CD4-positive, alpha-beta T cell treated with Interleukin-1 beta for 1 hour (primary cell): ENCODE data around the gene PTPRN.
A peak's percentile ranks its signal among the peaks of the same experiment; 100 is the strongest.

Source experiments
- DNase-seq, 2 donors: peaks; one replicate each; pipeline ENCODE4 v3.0.0-alpha.2; 2020 to 2022

Gene PTPRN

DNA sequence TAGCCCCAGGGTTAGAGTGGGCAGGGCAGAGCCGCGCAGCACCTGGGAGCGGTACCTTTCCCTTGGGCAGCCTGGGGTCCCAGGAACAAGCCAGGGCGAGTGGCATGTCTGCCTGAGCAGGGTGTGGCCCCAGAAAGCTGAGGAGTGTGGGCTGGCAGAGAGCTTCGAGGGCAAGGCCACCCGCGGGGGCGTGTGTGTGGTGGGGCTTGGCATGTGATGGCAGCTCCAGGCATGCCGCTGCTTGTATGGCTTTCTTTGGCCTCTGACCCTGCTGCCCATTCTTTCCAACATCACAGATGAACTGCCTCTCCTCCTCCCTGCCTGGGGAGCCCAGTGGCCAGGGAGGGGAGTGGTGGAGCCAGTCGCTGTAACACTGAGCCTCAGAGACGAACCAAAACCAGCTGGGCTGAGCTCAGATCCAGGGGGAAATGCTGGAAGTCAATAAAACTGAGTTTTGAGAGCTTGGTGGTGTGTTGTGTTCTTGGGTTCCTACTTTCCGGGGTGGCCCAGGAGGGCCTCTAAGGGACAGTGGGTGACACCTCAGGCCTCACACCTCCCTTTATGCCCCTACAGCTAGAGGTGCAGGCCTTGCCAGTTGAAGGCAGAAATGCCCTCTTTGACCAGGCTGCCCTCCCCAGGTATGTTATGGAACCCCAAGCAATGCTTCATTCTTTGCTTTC is 22.6 kb downstream of the PTPRN start:
- DNase-seq: no peak

DNA sequence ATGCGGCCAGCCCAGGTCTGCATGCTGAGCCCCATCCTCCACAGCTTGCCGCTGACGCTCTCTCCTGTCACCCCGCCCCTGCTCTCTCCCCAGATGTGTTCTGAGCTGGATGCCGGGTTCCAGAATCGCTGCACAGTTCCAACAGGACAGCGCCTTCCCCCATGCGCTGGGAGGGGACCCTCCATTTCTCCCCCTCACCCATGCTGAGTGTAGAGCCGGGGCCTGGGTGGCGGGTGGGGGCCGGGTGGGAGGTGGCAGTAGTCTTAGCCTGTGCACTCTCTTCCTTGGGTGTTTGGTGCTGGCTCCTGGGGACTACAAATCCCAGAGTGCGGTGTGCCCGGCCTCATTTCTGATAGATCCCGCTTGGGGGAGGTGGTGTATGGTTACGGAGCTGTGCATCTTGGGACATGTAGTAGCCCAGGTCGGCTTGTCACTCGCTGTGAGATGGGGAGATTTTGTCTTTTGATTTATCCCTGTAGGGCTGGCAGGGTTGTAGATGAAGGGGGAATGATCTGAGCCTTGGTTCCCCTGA is 23.2 kb downstream of the PTPRN start:
- no peak for DNase-seq

DNA sequence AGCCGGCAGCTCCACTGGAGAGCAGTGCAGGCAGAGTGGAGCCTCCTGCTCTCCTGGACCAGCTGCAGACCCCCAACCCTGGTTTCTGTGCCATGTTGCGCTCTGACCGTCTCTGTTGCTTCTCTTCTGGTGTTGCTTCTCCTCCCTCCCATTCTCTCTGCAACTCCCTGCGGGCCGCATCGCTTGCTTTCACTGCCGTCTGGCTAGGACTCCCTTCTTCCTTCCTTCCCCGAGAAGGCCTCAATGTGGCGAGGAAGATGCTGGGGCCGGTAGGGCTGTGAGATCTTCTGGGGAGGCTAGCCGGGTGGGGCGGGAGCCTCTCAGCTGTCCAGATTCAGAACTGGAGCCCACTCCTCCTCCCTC is 23.8 kb downstream of the PTPRN start:
- no peak for DNase-seq

DNA sequence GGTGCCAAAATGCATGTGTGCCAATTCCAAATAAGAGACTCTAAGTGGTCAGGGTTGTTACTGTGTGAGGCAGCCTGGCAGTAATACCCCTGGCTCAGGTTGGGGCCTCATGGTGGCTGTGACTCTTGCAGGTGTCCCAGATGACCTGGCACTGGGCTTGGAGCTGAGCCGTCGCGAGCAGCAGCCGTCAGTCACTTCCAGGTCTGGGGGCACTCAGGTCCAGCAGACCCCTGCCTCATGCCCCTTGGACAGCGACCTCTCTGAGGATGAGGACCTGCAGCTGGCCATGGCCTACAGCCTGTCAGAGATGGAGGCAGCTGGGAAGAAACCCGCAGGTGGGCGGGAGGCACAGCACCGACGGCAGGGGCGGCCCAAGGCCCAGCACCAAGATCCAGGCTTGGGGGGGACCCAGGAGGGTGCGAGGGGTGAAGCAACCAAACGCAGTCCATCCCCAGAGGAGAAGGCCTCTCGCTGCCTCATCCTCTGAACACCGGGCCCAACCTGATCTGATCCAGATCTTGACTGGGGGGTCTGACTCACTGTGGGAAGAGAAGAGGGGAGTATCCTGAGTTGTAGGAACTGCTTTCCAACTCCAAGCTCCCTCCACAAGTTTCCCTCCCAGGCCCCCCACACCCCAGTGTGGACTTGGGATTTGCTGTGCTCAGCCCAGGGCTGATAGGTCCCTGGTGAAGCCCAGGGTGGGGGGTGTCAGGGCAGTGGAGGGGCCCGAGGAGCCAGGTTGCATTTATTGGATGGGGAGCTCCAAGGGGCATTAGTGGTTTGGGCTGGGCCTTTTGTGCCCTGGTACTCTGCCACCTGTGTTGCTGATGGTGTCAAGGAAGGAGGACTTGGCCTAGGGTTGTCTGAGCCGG is 24.5 kb downstream of the PTPRN start:
- no peak for DNase-seq

DNA sequence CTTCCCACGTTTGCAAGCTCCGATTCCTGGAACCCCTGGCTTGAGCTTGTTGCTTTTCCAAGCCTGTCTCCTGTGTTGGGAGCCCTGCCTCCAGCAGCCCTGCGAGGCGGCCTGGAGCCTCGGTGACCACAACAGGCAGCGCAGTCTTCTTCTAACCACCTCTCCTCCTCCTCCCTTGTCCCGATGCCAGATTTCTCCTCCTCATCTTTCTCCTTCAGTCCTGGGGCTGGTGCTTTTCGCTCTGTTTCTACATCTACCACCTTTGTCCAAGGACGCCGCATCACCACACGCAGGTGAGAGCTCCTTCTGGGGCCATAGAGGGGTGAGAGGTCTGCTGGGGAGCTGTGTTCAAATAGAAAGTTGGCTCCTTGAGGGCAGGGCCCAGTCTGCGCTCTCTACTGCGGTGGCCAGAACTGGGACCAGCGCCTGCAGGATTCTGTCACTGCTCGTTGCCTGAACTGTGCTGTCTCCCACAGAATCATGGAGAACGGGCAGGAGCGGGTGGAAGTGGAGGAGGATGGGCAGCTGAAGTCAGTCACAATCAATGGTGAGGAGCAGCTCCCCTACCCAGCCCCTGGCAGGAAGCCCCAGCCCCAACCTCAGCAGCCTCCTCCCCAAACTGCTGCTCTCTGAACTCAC is 26.1 kb downstream of the PTPRN start:
- no peak for DNase-seq

DNA sequence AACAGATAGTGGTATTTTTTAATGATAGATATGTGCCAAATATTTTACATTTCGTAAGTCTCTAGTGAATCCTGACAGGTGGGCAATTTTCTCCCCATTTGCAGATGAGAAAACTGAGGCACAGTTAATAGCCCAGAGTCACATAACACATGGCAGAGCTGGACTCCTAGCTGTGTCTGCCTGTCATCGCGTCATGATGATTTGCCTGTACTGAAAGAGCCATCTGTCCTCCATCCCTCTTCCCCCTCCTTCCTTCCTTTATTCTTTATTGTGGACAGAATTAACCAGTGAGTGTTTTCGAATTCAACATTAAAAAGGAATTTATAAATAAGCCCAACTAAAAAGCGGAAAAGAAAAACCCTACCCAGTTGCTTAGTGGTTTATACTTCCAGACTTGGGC is 26.8 kb downstream of the PTPRN start:
- DNase-seq: no peak

DNA sequence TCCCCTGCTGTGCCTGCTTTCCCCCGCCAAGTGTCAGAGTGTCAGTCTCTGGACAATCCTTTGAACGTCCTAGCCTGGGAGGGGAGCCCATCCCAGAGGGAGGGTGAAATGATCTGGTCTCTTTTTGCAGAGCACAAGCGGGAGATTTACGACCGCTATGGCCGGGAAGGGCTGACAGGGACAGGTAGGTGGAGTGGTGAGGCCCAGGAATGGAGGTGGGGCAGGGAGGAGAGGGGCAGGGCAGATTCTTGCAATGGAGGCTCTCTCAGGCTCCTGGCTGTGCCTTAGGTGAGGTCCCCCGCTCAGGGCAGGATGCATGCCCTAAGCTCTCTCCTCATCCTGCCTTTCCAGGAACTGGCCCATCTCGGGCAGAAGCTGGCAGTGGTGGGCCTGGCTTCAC is 27.6 kb downstream of the PTPRN start:
- no peak for DNase-seq

DNA sequence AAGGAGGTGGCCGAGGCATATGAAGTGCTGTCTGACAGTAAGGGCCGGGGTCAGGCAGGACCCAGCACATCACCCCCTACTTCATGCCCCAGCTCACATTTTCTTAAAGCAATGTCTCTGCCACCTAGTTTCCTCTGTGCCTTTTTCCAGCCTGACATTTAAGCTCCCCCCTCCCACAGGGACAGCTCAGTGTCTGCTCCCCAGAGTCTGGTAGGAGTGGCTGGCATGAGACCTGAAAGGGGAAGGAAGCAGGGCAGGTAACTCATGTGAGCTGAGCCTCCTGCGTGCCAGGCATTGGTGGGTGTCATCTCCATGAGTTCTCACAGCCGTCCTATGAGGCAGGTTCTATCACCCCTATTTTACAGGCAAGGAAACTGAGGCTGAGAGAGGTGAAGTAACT is 28.6 kb downstream of the PTPRN start:
- no peak for DNase-seq

DNA sequence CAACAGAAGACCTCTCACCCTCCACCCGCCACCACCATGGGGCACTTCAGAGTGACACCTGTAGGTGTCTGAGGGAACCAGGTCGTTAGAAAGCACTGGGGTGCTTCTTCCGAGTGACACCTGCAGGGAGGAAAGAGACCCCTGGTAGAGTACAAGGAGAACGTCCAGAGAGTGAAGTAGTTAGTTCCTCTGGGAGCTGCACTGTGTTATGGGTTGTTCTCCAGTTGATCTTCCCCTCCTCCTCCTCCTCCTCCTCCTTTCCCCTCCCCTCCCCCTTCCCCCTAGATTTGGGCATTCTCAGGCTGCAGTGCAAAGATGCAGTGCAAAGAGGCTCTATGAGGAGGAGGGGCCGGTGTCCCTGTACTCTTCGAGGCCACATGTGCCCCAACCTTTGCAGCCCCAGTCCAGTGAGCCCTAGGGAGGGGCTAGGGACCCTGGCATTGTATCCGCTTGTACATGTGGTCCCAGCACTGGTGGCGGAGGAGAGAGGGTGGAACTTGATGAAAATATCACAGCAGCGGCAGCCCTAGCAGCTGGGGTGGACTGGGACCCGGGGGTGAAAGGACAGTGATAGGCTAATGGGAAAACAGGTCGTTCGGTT is 29.2 kb downstream of the PTPRN start:
- no peak for DNase-seq

DNA sequence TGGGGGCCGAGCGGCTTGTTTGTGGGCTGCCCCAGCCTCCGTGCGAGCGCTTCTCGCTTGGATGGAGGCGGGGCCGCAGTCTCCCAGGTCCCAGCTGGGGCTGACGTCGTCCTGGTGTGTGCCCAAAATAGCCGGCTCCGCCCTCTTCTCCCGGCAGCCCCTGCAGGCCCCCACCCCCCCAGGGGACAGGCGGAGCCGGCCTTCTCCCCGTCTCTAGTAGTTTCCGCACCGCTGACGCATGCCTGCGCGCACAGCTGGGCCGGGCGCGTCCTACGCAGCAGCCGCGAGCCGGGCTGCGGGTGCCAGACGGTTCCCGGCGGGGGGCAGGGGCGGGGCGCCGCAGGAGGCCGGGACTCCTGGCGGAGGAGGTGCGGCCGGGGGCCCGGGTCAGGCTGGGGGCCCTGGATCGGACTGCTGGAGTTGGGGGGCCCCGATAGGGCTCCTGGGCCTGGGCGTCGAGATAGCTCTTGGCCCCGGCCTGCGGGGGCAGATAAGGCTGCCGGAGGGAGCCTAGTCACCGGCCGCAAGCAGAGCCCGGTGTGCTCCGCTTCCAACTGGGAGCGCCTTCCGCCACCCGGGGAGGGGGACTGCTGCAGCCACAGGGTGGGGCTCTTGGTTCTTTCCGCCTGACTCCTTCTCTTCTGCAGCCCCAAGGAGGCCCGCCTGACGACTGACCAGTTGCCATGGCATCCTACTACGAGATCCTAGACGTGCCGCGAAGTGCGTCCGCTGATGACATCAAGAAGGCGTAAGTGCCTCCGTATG is 29.9 kb downstream of the PTPRN start, which contains the start of gene DNAJB2:
Gene DNAJB2 (plus strand): TSS at position 216 of the 765 bp plus-strand sequence. CDS start 468 bp downstream, at position 684.
- peak; percentile 99 to 100 for DNase-seq

DNA sequence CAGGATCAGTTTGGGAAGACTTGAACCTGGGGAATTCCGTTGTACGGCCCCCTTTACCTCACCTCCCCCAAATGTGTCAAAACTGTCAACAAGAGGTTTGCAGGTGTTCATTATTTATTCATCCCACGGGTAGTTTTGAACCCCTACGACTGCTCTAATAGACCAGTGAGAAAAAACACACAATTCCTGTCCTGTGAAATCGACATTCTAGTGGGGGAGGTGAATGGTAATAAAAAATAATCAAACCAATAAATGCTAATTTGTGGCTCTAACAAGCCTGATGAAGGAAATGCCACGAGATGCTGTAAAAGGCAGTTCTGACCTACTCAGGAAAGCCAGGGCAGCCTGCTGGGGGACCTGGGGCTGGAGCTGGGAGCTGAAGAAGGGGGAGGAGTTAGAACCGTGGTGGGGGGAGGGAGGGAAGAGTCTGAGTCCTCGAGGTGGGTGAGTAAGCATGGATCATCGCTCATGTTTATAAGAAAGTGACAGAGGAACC is 30.5 kb downstream of the PTPRN start:
- DNase-seq: no peak

DNA sequence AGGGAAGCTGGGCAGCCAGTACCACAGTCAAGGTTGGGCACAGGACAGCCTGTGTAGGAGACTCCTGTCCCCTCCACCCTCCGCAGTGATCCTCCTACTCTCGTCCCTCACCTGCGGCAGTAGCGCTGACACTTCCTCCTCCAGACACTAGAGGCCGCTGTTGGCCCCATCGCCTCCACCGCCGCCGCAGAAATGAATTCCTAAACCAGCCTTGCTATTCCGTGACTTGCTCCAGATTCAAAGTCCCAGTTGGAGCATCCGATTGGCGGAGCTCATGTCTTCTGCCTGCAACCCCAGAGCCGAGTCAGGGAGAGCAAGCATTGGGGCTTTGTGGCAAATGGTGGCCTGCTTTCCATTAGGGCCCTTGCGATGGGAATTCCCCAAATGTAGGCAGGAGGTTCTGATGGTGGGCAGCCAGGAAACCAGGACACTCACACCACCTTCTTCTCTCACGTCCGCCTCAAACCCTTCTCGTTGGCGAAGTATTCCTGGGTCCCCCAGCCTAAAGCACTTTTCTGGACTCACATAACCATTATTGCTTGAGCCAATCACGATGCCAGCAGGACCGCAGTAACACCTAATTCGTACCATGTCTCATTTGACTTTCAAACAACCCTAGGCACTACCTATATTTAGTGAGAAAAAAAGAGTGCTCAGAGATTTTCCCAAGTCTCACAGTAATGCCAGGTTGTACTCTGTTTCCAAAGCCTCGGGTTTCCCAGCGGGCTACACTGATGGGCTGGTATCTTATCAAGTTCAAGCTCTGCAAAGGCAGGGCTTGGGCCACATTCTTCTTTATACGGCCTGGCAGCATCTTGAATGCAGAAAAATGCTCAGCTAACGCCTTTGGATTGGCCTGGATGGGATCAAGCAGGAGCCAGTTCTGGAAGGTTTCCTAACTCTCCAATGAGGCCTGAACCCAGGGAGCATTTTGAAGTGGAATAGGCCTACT is 31.2 kb downstream of the PTPRN start:
- peak; percentile 77 to 80 for DNase-seq

DNA sequence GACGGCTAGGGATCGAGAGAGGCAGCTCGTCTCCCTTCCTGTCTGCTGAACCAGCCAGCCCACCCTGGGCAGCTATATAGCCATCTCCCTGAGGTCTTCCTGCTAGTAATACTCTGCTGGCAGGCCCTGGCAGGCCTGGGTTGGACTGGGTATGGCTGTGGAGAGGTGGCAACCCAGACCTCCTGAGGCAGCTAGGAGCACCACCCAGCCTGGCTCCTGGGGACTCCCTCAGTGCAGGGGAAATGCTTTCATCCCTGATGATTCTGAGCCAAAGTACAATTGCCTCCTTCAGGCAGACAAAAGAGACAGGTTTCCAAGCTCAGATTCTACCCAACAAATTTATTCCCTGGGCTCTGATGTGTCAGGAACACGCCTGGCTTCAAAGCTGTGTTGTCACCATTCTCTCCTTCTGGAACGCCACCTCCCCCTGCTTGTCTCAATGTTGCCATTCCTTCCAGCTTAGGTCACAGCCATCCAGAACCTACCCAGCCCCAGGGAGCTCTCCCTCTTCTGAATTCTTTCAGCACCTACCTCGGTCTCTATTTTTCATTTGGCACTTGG is 34.8 kb downstream of the PTPRN start:
- DNase-seq: no peak

DNA sequence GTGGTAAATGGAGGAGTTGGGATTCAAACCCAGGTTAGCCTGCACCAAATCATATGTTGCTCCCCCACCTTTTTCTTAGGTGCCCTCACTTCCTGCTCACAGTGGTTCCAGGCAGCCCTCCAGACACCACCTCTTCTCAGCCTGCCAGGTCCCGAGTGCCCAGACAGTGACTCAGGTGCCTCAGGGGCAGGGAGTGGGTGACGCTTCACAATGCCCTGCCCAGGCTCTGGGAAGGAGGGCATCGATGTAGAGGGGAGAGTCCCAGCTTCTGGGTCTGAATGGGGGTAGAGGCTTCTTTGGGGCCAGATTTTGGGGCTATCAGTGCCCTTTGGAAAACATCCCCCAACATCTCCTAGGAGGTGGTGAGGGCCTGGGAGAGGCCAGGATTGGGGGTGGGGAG is 35.3 kb downstream of the PTPRN start:
- no peak for DNase-seq

DNA sequence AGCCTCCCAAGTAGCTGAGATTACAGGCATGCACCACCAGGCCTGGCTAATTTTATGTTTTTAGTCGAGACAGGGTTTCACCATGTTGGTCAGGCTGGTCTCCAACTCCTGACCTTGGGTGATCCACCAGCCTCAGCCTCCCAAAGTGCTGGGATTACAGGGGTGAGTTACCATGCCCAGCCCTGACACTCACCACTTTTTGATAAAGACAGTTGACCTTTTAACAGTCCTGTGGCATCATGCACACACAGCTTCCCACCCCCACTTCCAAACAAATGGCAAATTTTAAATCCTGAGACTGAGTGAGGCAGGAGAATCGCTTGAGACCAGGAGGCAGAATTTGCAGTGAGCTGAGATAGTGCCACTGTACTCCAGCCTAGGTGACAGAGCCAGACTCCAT is 36.2 kb downstream of the PTPRN start:
- DNase-seq: no peak

DNA sequence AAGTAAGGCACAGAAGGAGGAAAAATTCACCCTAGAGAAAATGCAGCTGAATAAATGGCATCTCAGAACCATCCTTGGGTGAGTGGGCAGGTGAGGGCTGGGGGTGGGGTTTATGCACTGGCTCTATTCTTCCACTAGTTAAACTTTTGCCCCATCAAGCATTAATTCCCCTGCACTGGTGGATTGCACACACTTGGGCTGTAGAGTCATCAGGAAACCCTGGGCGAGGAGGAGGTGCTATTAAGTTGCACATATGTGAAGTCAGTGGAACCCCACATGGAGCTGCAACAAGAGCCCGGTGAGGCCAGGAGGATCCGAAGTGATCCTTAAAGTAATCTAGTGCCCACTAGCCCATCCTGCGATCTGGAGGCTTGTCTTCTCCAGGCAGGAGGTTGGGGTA is 36.8 kb downstream of the PTPRN start:
- no peak for DNase-seq

DNA sequence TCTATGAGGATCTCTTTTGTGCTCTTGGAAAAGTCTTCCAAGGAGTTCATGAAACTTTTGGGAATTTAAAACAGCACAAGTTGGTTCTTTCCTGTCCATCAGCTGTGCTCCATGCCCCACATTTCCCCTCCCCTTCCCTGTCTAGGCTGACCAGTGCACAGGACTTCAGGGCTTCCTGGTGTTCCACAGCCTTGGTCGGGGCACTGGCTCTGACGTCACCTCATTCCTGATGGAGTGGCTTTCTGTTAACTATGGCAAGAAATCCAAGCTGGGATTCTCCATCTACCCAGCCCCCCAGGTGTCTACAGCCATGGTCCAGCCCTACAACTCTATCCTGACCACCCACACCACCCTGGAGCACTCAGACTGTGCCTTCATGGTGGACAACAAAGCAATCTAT is 38.2 kb downstream of the PTPRN start:
- DNase-seq: no peak

DNA sequence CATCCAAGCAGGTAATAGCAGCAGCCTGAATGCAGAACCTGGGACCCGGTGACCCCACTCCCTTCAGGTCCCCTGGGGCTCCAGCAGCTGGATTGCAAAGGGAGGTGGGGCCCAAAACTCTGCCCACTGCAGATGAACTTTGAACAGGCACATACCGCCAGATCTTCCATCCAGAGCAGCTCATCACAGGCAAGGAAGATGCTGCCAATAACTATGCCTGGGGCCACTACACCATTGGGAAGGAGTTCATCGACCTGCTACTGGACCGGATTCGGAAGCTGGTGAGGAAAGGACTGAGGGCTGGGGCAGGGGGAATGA is 39.2 kb downstream of the PTPRN start:
- DNase-seq: no peak

DNA sequence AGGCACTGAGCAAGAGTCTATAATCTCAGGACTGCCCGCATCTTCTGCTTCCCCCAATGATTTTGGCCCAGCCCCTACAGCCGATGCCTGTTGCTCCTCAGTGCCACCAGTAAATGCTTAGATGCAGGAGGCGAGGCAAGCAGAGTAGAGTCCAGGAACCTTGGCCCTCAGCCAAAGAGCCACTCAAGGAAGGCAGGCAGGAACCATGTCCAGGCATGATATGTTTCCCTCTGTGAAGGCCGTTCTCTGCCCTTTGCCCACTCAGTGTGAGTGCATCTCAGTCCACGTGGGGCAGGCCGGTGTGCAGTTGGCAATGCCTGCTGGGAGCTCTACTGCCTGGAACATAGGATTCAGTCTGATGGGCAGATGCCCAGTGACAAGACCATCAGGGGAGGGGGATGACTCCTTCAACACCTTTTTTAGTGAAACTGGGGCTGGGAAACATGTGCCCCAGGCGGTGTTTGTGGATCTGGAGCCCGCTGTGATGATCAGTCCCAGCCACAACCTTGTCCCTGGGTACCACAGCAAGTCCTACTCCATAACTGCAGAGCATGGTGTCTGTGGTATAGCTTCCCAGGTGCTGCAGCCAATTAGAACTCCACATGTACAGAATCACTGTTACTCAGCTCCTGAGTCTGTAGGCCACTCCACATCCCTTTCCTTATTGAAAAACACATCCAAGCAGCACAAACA is 39.7 kb downstream of the PTPRN start:
- DNase-seq: no peak

DNA sequence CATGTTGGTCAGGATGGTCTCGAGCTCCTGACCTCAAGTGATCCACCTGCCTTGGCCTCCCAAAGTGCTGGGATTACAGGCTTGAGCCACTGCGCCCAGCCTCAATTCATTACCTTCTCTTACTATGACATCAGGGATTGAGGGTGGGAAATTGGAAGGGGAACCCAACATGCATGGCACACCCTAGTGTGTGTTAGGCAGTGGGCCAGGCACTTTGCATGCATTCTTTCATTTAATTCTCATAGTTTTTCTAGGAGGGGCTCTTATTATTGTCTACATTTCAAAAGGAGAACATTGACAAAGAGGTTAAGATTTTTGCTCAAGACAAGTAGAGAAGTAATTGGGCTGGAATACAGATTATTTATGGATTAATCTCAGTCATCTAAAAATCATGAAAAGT is 40.9 kb downstream of the PTPRN start:
- DNase-seq: no peak
